H1 (cell line): ENCODE measurements around the gene BCAS3. TPM values are rescaled to one million over a fixed set of nuclear protein-coding genes. Genes with fewer than 3 reads are reported as not detected.

Experiments
- CTCF ChIA-PET: fragments of 300-600 bp; sonication (Branson Sonifier 250); formaldehyde crosslinking; loops from one replicate; lab custom pipeline; 2021; ENCODE audit not compliant: partially characterized antibody; lab: Charles Lee
- POLR2A ChIA-PET: fragments of 300-600 bp; sonication (Branson Sonifier 250); formaldehyde crosslinking; loops from one replicate; lab custom pipeline; 2021; ENCODE audit warnings: inconsistent platforms; ENCODE audit not compliant: partially characterized antibody; lab: Charles Lee
- DNase-seq, 2 experiments: peaks; one replicate each; pipeline versions ENCODE4 v3.0.0 to v3.0.0-alpha.2; 2010 to 2022; ENCODE audit warnings: low spot score in 2 of 2, low read depth in 1 of 2, mixed read lengths in 1 of 2
- FAIRE-seq: peaks from 2 replicates; lab custom pipeline; 2011; peaks lifted over from hg19 to GRCh38; lab: Jason Lieb, UNC
- H2AFZ ChIP-seq: 2 replicates; pipeline ENCODE4 v1.8.1; 2012; ENCODE audit warnings: low read length, inconsistent platforms
- H2AK5ac ChIP-seq: 2 replicates; pipeline ENCODE4 v1.6.1; 2013; ENCODE audit warnings: low read depth, low read length
- H2BK120ac ChIP-seq: replicated peaks from 2 replicates; pipeline ENCODE3; 2013; ENCODE audit warnings: low read depth, low read length, inconsistent platforms
- H2BK12ac ChIP-seq: 2 replicates; pipeline ENCODE4 v1.6.1; 2013; ENCODE audit warnings: low read depth, low read length
- H2BK15ac ChIP-seq: 2 replicates; pipeline ENCODE4 v1.6.1; 2013; ENCODE audit warnings: low read length
- H2BK20ac ChIP-seq: 2 replicates; pipeline ENCODE4 v1.6.1; 2013; ENCODE audit warnings: low read length
- H2BK5ac ChIP-seq: 2 replicates; pipeline ENCODE4 v1.6.1; 2013; ENCODE audit warnings: low read depth, low read length
- H3K14ac ChIP-seq: 2 replicates; pipeline ENCODE4 v1.6.1; 2013; ENCODE audit warnings: inconsistent platforms; ENCODE audit not compliant: insufficient read length
- H3K18ac ChIP-seq: 2 replicates; pipeline ENCODE4 v1.6.1; 2013; ENCODE audit warnings: low read length; ENCODE audit errors: extremely low read depth
- H3K23ac ChIP-seq: 2 replicates; pipeline ENCODE4 v1.6.1; 2013; ENCODE audit warnings: inconsistent platforms; ENCODE audit not compliant: insufficient read length
- H3K23me2 ChIP-seq: 2 replicates; pipeline ENCODE4 v1.6.1; 2013; ENCODE audit warnings: low read depth, low read length
- H3K27ac ChIP-seq: 2 replicates; pipeline ENCODE4 v1.6.1; 2011; ENCODE audit warnings: low read depth, low read length, inconsistent platforms
- H3K27me3 ChIP-seq, 4 experiments: replicated peaks in 1 of 4; 1 replicate in 1 of 4; 2 replicates in 3 of 4; pipeline versions ENCODE4 v1.6.1 to v1.8.1; 2011 to 2013; ENCODE audit warnings: low read length in 3 of 4, mild to moderate bottlenecking in 3 of 4, inconsistent platforms in 2 of 4, mixed read lengths in 2 of 4, moderate library complexity in 1 of 4; ENCODE audit not compliant: control insufficient read depth in 3 of 4, insufficient read depth in 3 of 4; ENCODE audit errors: extremely low read depth in 1 of 4
- H3K36me3 ChIP-seq, 4 experiments: 2 replicates each; pipeline versions ENCODE4 v1.6.1 to v1.8.1; 2011 to 2013; ENCODE audit warnings: mild to moderate bottlenecking in 4 of 4, low read length in 3 of 4, moderate library complexity in 2 of 4, control low read depth in 1 of 4, inconsistent platforms in 1 of 4; ENCODE audit not compliant: insufficient read depth in 4 of 4, control insufficient read depth in 2 of 4
- H3K4ac ChIP-seq: replicated peaks from 2 replicates; pipeline ENCODE3; 2013; ENCODE audit warnings: low read length, low read depth, mixed read lengths, inconsistent platforms; ENCODE audit not compliant: insufficient read length
- H3K4me1 ChIP-seq, 4 experiments: replicated peaks in 1 of 4; 1 replicate in 1 of 4; 2 replicates in 3 of 4; pipeline versions ENCODE4 v1.6.1 to v1.8.1; 2011 to 2013; ENCODE audit warnings: low read length in 3 of 4, inconsistent platforms in 2 of 4, mixed read lengths in 1 of 4; ENCODE audit not compliant: insufficient read depth in 4 of 4, control insufficient read depth in 3 of 4
- H3K4me2 ChIP-seq, 2 experiments: 2 replicates each; pipeline versions ENCODE4 v1.6.1 to v1.8.1; 2011 to 2013; ENCODE audit warnings: low read depth in 2 of 2, low read length in 2 of 2, control low read depth in 1 of 2, inconsistent platforms in 1 of 2, mild to moderate bottlenecking in 1 of 2; ENCODE audit not compliant: insufficient read depth in 1 of 2
- H3K4me3 ChIP-seq, 4 experiments: fragments of 200-600, 300-600 bp in 1 of 4; sonication (generic), shearing (Covaris generic), sonication (Bioruptor Twin) in 1 of 4; 2 replicates each; pipeline versions ENCODE4 v1.5.1 to v1.8.1; 2011 to 2016; ENCODE audit warnings: low read length in 4 of 4, low read depth in 3 of 4, control low read depth in 2 of 4, inconsistent platforms in 2 of 4, mild to moderate bottlenecking in 2 of 4, mixed read lengths in 1 of 4, moderate library complexity in 1 of 4; ENCODE audit not compliant: insufficient read depth in 2 of 4; ENCODE audit errors: extremely low read depth in 1 of 4
- H3K56ac ChIP-seq: replicated peaks from 2 replicates; pipeline ENCODE3; 2013; ENCODE audit warnings: low read depth, mild to moderate bottlenecking, mixed read lengths, low read length, inconsistent platforms; ENCODE audit not compliant: insufficient read length
- H3K79me1 ChIP-seq: 2 replicates; pipeline ENCODE4 v1.6.1; 2013; ENCODE audit warnings: low read depth, low read length, control low read depth
- H3K79me2 ChIP-seq, 2 experiments: 2 replicates each; pipeline versions ENCODE4 v1.6.1 to v1.8.1; 2012 to 2013; ENCODE audit warnings: low read length in 2 of 2, mild to moderate bottlenecking in 2 of 2, inconsistent platforms in 1 of 2; ENCODE audit not compliant: insufficient read depth in 2 of 2, control insufficient read depth in 1 of 2
- H3K9ac ChIP-seq, 4 experiments: replicated peaks in 1 of 4; 1 replicate in 1 of 4; 2 replicates in 3 of 4; pipeline versions ENCODE4 v1.6.1 to v1.8.1; 2011 to 2013; ENCODE audit warnings: low read depth in 3 of 4, low read length in 3 of 4, control low read depth in 2 of 4, mild to moderate bottlenecking in 2 of 4, moderate library complexity in 2 of 4, inconsistent platforms in 1 of 4; ENCODE audit errors: extremely low read depth in 1 of 4
- H3K9me3 ChIP-seq, 2 experiments: 2 replicates each; pipeline versions ENCODE4 v1.6.1 to v1.8.1; 2012 to 2013; ENCODE audit warnings: mild to moderate bottlenecking in 2 of 2, moderate library complexity in 2 of 2, control low read depth in 1 of 2, inconsistent platforms in 1 of 2, low read depth in 1 of 2, low read length in 1 of 2, mixed read lengths in 1 of 2; ENCODE audit not compliant: insufficient read depth in 2 of 2
- H4K20me1 ChIP-seq, 2 experiments: replicated peaks in 1 of 2; 2 replicates each; pipeline versions ENCODE3 to v1.8.1; 2011 to 2013; ENCODE audit warnings: inconsistent platforms in 2 of 2, low read length in 2 of 2, mild to moderate bottlenecking in 1 of 2; ENCODE audit not compliant: insufficient read depth in 2 of 2, control insufficient read depth in 1 of 2
- H4K5ac ChIP-seq: 2 replicates; pipeline ENCODE4 v1.6.1; 2013; ENCODE audit warnings: low read length, low read depth, mixed read lengths, inconsistent platforms; ENCODE audit not compliant: insufficient read length
- H4K8ac ChIP-seq: 2 replicates; pipeline ENCODE4 v1.8.0; 2013; ENCODE audit warnings: mild to moderate bottlenecking, moderate library complexity, low read length, inconsistent platforms; ENCODE audit not compliant: insufficient read depth; ENCODE audit errors: extremely low read depth
- H4K91ac ChIP-seq: replicated peaks from 2 replicates; pipeline ENCODE3; 2013; ENCODE audit warnings: low read length, mixed read lengths, inconsistent platforms; ENCODE audit not compliant: insufficient read length
- ASH2L ChIP-seq: fragments of 200-600, 300-600 bp; sonication (generic); IDR thresholded peaks from one replicate; pipeline ENCODE4 v1.7.1; 2017; ENCODE audit warnings: low read length
- BACH1 ChIP-seq: IDR thresholded peaks from 2 replicates; pipeline ENCODE4 v1.6.1; 2012; ENCODE audit warnings: low read length, improper control_type of control experiment
- CBX5 ChIP-seq: fragments of 300-800, 300-1000 bp; sonication (generic); IDR thresholded peaks from 2 replicates; pipeline ENCODE4 v1.7.1; 2016; ENCODE audit warnings: antibody characterized with exemption, low read length, low read depth
- CHD1 ChIP-seq: IDR thresholded peaks from 2 replicates; pipeline ENCODE4 v1.6.1; 2012; ENCODE audit warnings: low read depth, low read length, improper control_type of control experiment
- FOSL1 ChIP-seq: IDR thresholded peaks from 2 replicates; pipeline ENCODE4 v1.6.1; 2011; ENCODE audit warnings: mild to moderate bottlenecking, low read depth, low read length, moderate library complexity; ENCODE audit not compliant: insufficient read depth
- JUND ChIP-seq: IDR thresholded peaks from 2 replicates; pipeline ENCODE4 v1.6.1; 2011; ENCODE audit warnings: mild to moderate bottlenecking, improper control_type of control experiment, low read length
- NRF1 ChIP-seq: IDR thresholded peaks from 2 replicates; pipeline ENCODE4 v1.6.1; 2011; ENCODE audit warnings: mild to moderate bottlenecking, low read depth, low read length, improper control_type of control experiment
- POLR2A ChIP-seq, 2 experiments: IDR thresholded peaks; 1 replicate in 1 of 2; 2 replicates in 1 of 2; pipeline ENCODE4 v1.6.1; 2011; ENCODE audit warnings: low read depth in 2 of 2, low read length in 2 of 2, mild to moderate bottlenecking in 2 of 2; ENCODE audit errors: control extremely low read depth in 1 of 2
- POLR2AphosphoS5 ChIP-seq: IDR thresholded peaks from 2 replicates; pipeline ENCODE4 v1.6.1; 2011; ENCODE audit warnings: low read depth, low read length
- RAD21 ChIP-seq, 2 experiments: IDR thresholded peaks in 1 of 2; conservative IDR thresholded peaks in 1 of 2; 2 replicates each; pipeline ENCODE4 v1.6.1; 2011; ENCODE audit warnings: low read depth in 2 of 2, low read length in 2 of 2, improper control_type of control experiment in 1 of 2, inconsistent platforms in 1 of 2, mild to moderate bottlenecking in 1 of 2, moderate library complexity in 1 of 2
- SAP30 ChIP-seq: fragments of 300-600 bp; sonication (generic); IDR thresholded peaks from 2 replicates; pipeline ENCODE4 v1.7.1; 2012; ENCODE audit warnings: low read length, moderate library complexity, mild to moderate bottlenecking, inconsistent platforms; ENCODE audit not compliant: insufficient read depth, insufficient replicate concordance
- SP1 ChIP-seq: IDR thresholded peaks from 2 replicates; pipeline ENCODE4 v1.6.1; 2011; ENCODE audit warnings: low read depth, low read length
- SP4 ChIP-seq: IDR thresholded peaks from 2 replicates; pipeline ENCODE4 v1.6.1; 2012; ENCODE audit warnings: low read length, inconsistent platforms
- TAF1 ChIP-seq: IDR thresholded peaks from 2 replicates; pipeline ENCODE4 v1.6.1; 2011; ENCODE audit warnings: mild to moderate bottlenecking, low read depth, low read length
- TEAD4 ChIP-seq: IDR thresholded peaks from 2 replicates; pipeline ENCODE4 v1.6.1; 2012; ENCODE audit warnings: low read depth, low read length, inconsistent platforms, mixed read lengths
- ZNF274 ChIP-seq: IDR thresholded peaks from 2 replicates; pipeline ENCODE4 v1.7.0; 2012; ENCODE audit warnings: low read length, borderline replicate concordance; ENCODE audit errors: extremely low read depth
- WGBS, 2 experiments: shearing (Covaris generic) in 1 of 2; methylation state at CpG; one replicate each; pipeline versions ENCODE4 v1.1.6 to v1.1.7; 2013 to 2015; ENCODE audit warnings: low lambda C conversion rate in 2 of 2, mixed read lengths in 2 of 2, inconsistent platforms in 1 of 2, low coverage in 1 of 2, missing lambda C conversion rate in 1 of 2; ENCODE audit not compliant: insufficient replicate concordance in 2 of 2, insufficient coverage in 1 of 2, insufficient read length in 1 of 2; ENCODE audit errors: extremely low coverage in 1 of 2, missing lambda C conversion rate in 1 of 2; 5-methylcytosine and 5-hydroxymethylcytosine counted together
- polyA plus RNA-seq, 7 experiments: library from polyadenylated mRNA; depleted of rRNA in 3 of 7; stranded (reverse) in 5 of 7; unstranded in 2 of 7; fragments of >200 nt in 5 of 7; fragments of 200-250 nt in 2 of 7; gene quantifications; 1 replicate in 5 of 7; 2 replicates in 1 of 7; 4 replicates in 1 of 7; pipeline versions ENCODE4 v1.2.1 to v1.2.3, GENCODE V29; 2011 to 2013; ENCODE audit warnings: missing spikeins in 2 of 7, mixed read lengths in 2 of 7
- total RNA-seq: library from RNA; stranded (reverse); fragmentation: NEBNext Ultra II Directional; extraction: Animal tissue kit (Norgen Biotek cat#: 25700); gene quantifications from 2 replicates; pipeline ENCODE4 v1.2.1, GENCODE V29; 2021

Gene BCAS3
- total and polyA plus RNA-seq, 2 of the 8 experiments (the other 6 are each of a cell fraction or from before 2014, with no cell fraction given): 9.9 to 13.3 TPM

GRCh38 chr17:61255647-61256046, 578.0 kb downstream of the BCAS3 start:
- FAIRE-seq (no peak), DNase-seq (no peak)
- Histone ChIP-seq H3K27ac (no peak overlapping the region), H3K23ac (no peak overlapping the region), H3K56ac (no peak overlapping the region), H4K91ac (no peak overlapping the region), H2BK120ac (no peak overlapping the region), H3K79me2 (no peaks in the 10 kb centered on the region), H3K79me1 (no peaks in the 10 kb centered on the region), H3K4me3 (no peak overlapping the region), H3K9me3 (no peaks in the 10 kb centered on the region), H2BK20ac (no peak overlapping the region), H3K4ac (no peak overlapping the region), H3K4me1 (peaks cover 0 to 5% (median 0%) of the 10 kb centered on the region in 4 experiments; a peak in 2 of 7 replicates), H3K4me2 (no peak overlapping the region), H2AFZ (no peak overlapping the region), H2BK5ac (no peak overlapping the region), H4K5ac (no peak overlapping the region), H3K18ac (no peak overlapping the region), H4K20me1 (no peaks in the 10 kb centered on the region), H4K8ac (no peak overlapping the region), H3K23me2 (no peaks in the 10 kb centered on the region), H2AK5ac (no peak overlapping the region), H2BK12ac (no peak overlapping the region), H3K14ac (no peak overlapping the region), H3K27me3 (no peaks in the 10 kb centered on the region), H2BK15ac (no peak overlapping the region), H3K36me3 (no peaks in the 10 kb centered on the region), H3K9ac (no peak overlapping the region)
- CTCF ChIA-PET: interaction anchor here (0.6 kb wide), 1 partner anchor 198 kb away, joined by 3 read pairs; no protein-coding TSS in a partner anchor
- POLR2A ChIA-PET: no interaction called here
- WGBS, 2 experiments: 85% methylated on average over 3 of the region's 3 CpGs; no CpG with 5 or more reads in 1 of the 2 experiments
- TF ChIP-seq CHD1 (no peak), BACH1 (no peak), POLR2A (IDR thresholded peaks at IDR 0.05; ENCODE audit: control extremely low read depth in 1 of 2, low read depth in 2 of 2, low read length in 2 of 2) (no peak), TEAD4 (no peak), POLR2AphosphoS5 (no peak), ASH2L (no peak), JUND (no peak), SAP30 (no peak), TAF1 (no peak), RAD21 (IDR thresholded peaks at IDR 0.05 in 1 of 2, conservative IDR thresholded peaks at IDR 0.05 in 1 of 2; ENCODE audit: low read depth in 2 of 2, low read length in 2 of 2) (no peak), CBX5 (no peak), FOSL1 (no peak), ZNF274 (no peak), NRF1 (no peak), SP1 (no peak), SP4 (no peak)
